Measurements from ENCODE around the gene CUEDC2.
A peak's percentile ranks its signal among the peaks of the same experiment; 100 is the strongest.

The CUEDC2 gene

GRCh38 chr10:102422545-102423129 is 9.7 kb downstream of the CUEDC2 start:
- Histone ChIP-seq H3K36me3 (ENCODE audit: control insufficient read depth in 1 of 2, insufficient read depth in 2 of 2, low read length in 2 of 2) (peaks cover 17 to 24% of the 10 kb centered on the region in 2 experiments), H2BK5ac (ENCODE audit: low read depth, low read length, poor library complexity) (no peak overlapping the region), H3K18ac (ENCODE audit: low read length) (no peak overlapping the region), H3K4me1 (ENCODE audit: control insufficient read depth in 1 of 2, insufficient read depth in 2 of 2, low read length in 2 of 2) (peaks cover 16 to 27% of the 10 kb centered on the region in 2 experiments), H3K23ac (ENCODE audit: low read length) (no peak overlapping the region), H2AFZ (ENCODE audit: insufficient read depth, low read length, poor library complexity) (no peak overlapping the region), H3K9ac (ENCODE audit: low read length) (no peak overlapping the region), H3K4me2 (ENCODE audit: low read length) (peak overlapping the region; percentile 88), H2BK120ac (ENCODE audit: insufficient read depth, low read length, poor library complexity) (no peak overlapping the region), H3K4me3 (ENCODE audit: low read depth, low read length) (no peak overlapping the region), H4K12ac (ENCODE audit: low read depth, low read length) (peak overlapping the region; percentile 26), H3K27ac (ENCODE audit: low read depth, low read length) (no peak overlapping the region), H2AK5ac (ENCODE audit: low read length) (no peak overlapping the region), H3K79me1 (ENCODE audit: low read length) (peaks cover 8% of the 10 kb centered on the region), H4K91ac (ENCODE audit: low read depth, low read length) (no peak overlapping the region), H3K14ac (ENCODE audit: low read length) (no peak overlapping the region), H3K79me2 (ENCODE audit: control insufficient read depth, insufficient read depth, low read length, poor library complexity) (peaks cover 4% of the 10 kb centered on the region), H3K9me3 (ENCODE audit: insufficient read depth, low read depth, low read length) (no peaks in the 10 kb centered on the region), H3K27me3 (ENCODE audit: insufficient read depth, low read length) (peaks cover 7% of the 10 kb centered on the region), H2BK12ac (ENCODE audit: low read length) (no peak overlapping the region), H4K8ac (ENCODE audit: low read depth, low read length) (no peak overlapping the region), H3K4ac (ENCODE audit: low read depth, low read length) (no peak overlapping the region)
- WGBS (ENCODE audit: extremely low coverage, insufficient coverage, insufficient read length), result no CpG with 5 or more reads among the region's 28 CpGs
- DNase-seq, result peak; percentile 90 to 93

- H3K9ac ChIP-seq (ENCODE audit: low read length), result peak overlapping the region; percentile 55
- peak overlapping the region; percentile 23 for H4K91ac ChIP-seq (ENCODE audit: low read depth, low read length)
- peak overlapping the region; percentile 32 for H2AK5ac ChIP-seq (ENCODE audit: low read length)
- H3K79me1 ChIP-seq (ENCODE audit: low read length), result peaks cover 8% of the 10 kb centered on the region
- H3K4me1 ChIP-seq (ENCODE audit: control insufficient read depth in 1 of 2, insufficient read depth in 2 of 2, low read length in 2 of 2), result peaks cover 16 to 27% of the 10 kb centered on the region in 2 experiments
- H3K4ac ChIP-seq (ENCODE audit: low read depth, low read length), result no peak overlapping the region
- DNase-seq, result peak; percentile 66
- peaks cover 7% of the 10 kb centered on the region for H3K27me3 ChIP-seq (ENCODE audit: insufficient read depth, low read length)
- H2BK5ac ChIP-seq (ENCODE audit: low read depth, low read length, poor library complexity), result no peak overlapping the region
- H2BK12ac ChIP-seq (ENCODE audit: low read length), result no peak overlapping the region
- H4K8ac ChIP-seq (ENCODE audit: low read depth, low read length), result peak overlapping the region; percentile 97
- H3K4me3 ChIP-seq (ENCODE audit: low read depth, low read length), result peak overlapping the region; percentile 75
- no peak overlapping the region for H3K23ac ChIP-seq (ENCODE audit: low read length)
- peaks cover 4% of the 10 kb centered on the region for H3K79me2 ChIP-seq (ENCODE audit: control insufficient read depth, insufficient read depth, low read length, poor library complexity)
- H2BK120ac ChIP-seq (ENCODE audit: insufficient read depth, low read length, poor library complexity), result peak overlapping the region; percentile 5
- peak overlapping the region; percentile 48 for H3K14ac ChIP-seq (ENCODE audit: low read length)
- H3K36me3 ChIP-seq (ENCODE audit: control insufficient read depth in 1 of 2, insufficient read depth in 2 of 2, low read length in 2 of 2), result peaks cover 17 to 24% of the 10 kb centered on the region in 2 experiments
- peak overlapping the region; percentile 38 for H2AFZ ChIP-seq (ENCODE audit: insufficient read depth, low read length, poor library complexity)
- WGBS (ENCODE audit: extremely low coverage, insufficient coverage, insufficient read length), result no CpG with 5 or more reads among the region's 62 CpGs
- H3K18ac ChIP-seq (ENCODE audit: low read length), result peak overlapping the region; percentile 10
- peak overlapping the region; percentile 88 for H3K4me2 ChIP-seq (ENCODE audit: low read length)
- peak overlapping the region; percentile 87 for H3K27ac ChIP-seq (ENCODE audit: low read depth, low read length)
- peak overlapping the region; percentile 56 for H4K12ac ChIP-seq (ENCODE audit: low read depth, low read length)
- H3K9me3 ChIP-seq (ENCODE audit: insufficient read depth, low read depth, low read length), result no peaks in the 10 kb centered on the region
These were observed 10.4 kb downstream of the CUEDC2 start for GRCh38 chr10:102421757-102422512.

- DNase-seq, result no peak
- Histone ChIP-seq H2BK5ac (ENCODE audit: low read depth, low read length, poor library complexity) (no peak overlapping the region), H2AFZ (ENCODE audit: insufficient read depth, low read length, poor library complexity) (peak overlapping the region; percentile 38), H3K14ac (ENCODE audit: low read length) (no peak overlapping the region), H3K23ac (ENCODE audit: low read length) (no peak overlapping the region), H3K4ac (ENCODE audit: low read depth, low read length) (no peak overlapping the region), H4K91ac (ENCODE audit: low read depth, low read length) (peak overlapping the region; percentile 23), H3K36me3 (ENCODE audit: control insufficient read depth in 1 of 2, insufficient read depth in 2 of 2, low read length in 2 of 2) (peaks cover 17 to 24% of the 10 kb centered on the region in 2 experiments), H2AK5ac (ENCODE audit: low read length) (no peak overlapping the region), H2BK12ac (ENCODE audit: low read length) (no peak overlapping the region), H4K8ac (ENCODE audit: low read depth, low read length) (peak overlapping the region; percentile 97), H3K4me2 (ENCODE audit: low read length) (peak overlapping the region; percentile 88), H3K9ac (ENCODE audit: low read length) (peak overlapping the region; percentile 24), H3K79me1 (ENCODE audit: low read length) (peaks cover 8% of the 10 kb centered on the region), H3K4me3 (ENCODE audit: low read depth, low read length) (peak overlapping the region; percentile 75), H3K9me3 (ENCODE audit: insufficient read depth, low read depth, low read length) (no peaks in the 10 kb centered on the region), H3K4me1 (ENCODE audit: control insufficient read depth in 1 of 2, insufficient read depth in 2 of 2, low read length in 2 of 2) (peaks cover 16 to 27% of the 10 kb centered on the region in 2 experiments), H3K79me2 (ENCODE audit: control insufficient read depth, insufficient read depth, low read length, poor library complexity) (peaks cover 4% of the 10 kb centered on the region), H3K18ac (ENCODE audit: low read length) (no peak overlapping the region), H4K12ac (ENCODE audit: low read depth, low read length) (peak overlapping the region; percentile 51), H3K27me3 (ENCODE audit: insufficient read depth, low read length) (peaks cover 7% of the 10 kb centered on the region), H2BK120ac (ENCODE audit: insufficient read depth, low read length, poor library complexity) (peak overlapping the region; percentile 5), H3K27ac (ENCODE audit: low read depth, low read length) (peak overlapping the region; percentile 87)
- WGBS (ENCODE audit: extremely low coverage, insufficient coverage, insufficient read length), result no CpG with 5 or more reads among the region's 14 CpGs
These were observed 10.9 kb downstream of the CUEDC2 start for GRCh38 chr10:102421507-102421756.

- Histone ChIP-seq H3K18ac (ENCODE audit: low read length) (peak within 1 kb of the TSS; percentile 96), H3K36me3 (ENCODE audit: control insufficient read depth in 1 of 2, insufficient read depth in 2 of 2, low read length in 2 of 2) (peaks cover 17 to 24% of the 10 kb centered on the region in 2 experiments), H3K9me3 (ENCODE audit: insufficient read depth, low read depth, low read length) (no peaks in the 10 kb centered on the region), H2BK12ac (ENCODE audit: low read length) (peak within 1 kb of the TSS; percentile 54), H3K27ac (ENCODE audit: low read depth, low read length) (peak within 1 kb of the TSS; percentile 87), H3K4me1 (ENCODE audit: control insufficient read depth in 1 of 2, insufficient read depth in 2 of 2, low read length in 2 of 2) (peaks cover 16 to 27% of the 10 kb centered on the region in 2 experiments), H3K27me3 (ENCODE audit: insufficient read depth, low read length) (peaks cover 7% of the 10 kb centered on the region), H3K4ac (ENCODE audit: low read depth, low read length) (peak within 1 kb of the TSS; percentile 42), H2AFZ (ENCODE audit: insufficient read depth, low read length, poor library complexity) (peak within 1 kb of the TSS; percentile 87), H4K91ac (ENCODE audit: low read depth, low read length) (peak within 1 kb of the TSS; percentile 92), H4K12ac (ENCODE audit: low read depth, low read length) (peak within 1 kb of the TSS; percentile 81), H2BK5ac (ENCODE audit: low read depth, low read length, poor library complexity) (peak within 1 kb of the TSS; percentile 90), H3K9ac (ENCODE audit: low read length) (peak within 1 kb of the TSS; percentile 79), H3K4me3 (ENCODE audit: low read depth, low read length) (peak within 1 kb of the TSS; percentile 80), H3K79me1 (ENCODE audit: low read length) (peaks cover 8% of the 10 kb centered on the region), H3K14ac (ENCODE audit: low read length) (peak within 1 kb of the TSS; percentile 95), H3K79me2 (ENCODE audit: control insufficient read depth, insufficient read depth, low read length, poor library complexity) (peaks cover 4% of the 10 kb centered on the region), H4K8ac (ENCODE audit: low read depth, low read length) (peak within 1 kb of the TSS; percentile 97), H3K4me2 (ENCODE audit: low read length) (peak within 1 kb of the TSS; percentile 88), H2AK5ac (ENCODE audit: low read length) (no peak within 1 kb of the TSS), H3K23ac (ENCODE audit: low read length) (no peak within 1 kb of the TSS), H2BK120ac (ENCODE audit: insufficient read depth, low read length, poor library complexity) (peak within 1 kb of the TSS; percentile 92)
- no CpG with 5 or more reads among the region's 66 CpGs for WGBS (ENCODE audit: extremely low coverage, insufficient coverage, insufficient read length)
- DNase-seq, result peak; percentile 93 to 99
These were observed 11.5 kb downstream of the CUEDC2 start, which contains the start of gene FBXL15 for GRCh38 chr10:102420714-102421506. Gene FBXL15 (plus strand): TSS chr10:102420836. CDS start chr10:102421130, 294 bp downstream.

Measured in trophoblast cell (in vitro differentiated cells and primary cell).